ENCODE data around the gene CASKIN2. TPM values are rescaled to one million over a fixed set of nuclear protein-coding genes. Genes with fewer than 3 reads are reported as not detected.

The CASKIN2 gene
- total RNA-seq, 6 experiments from 2014 or later = 9.0 to 26.0 (median 12.0) TPM

GRCh38 chr17:75552425-75553294 is 37.3 kb upstream of the CASKIN2 start:
- Histone ChIP-seq H3K4me1 (peaks cover 0 to 21% (median 10%) of the 10 kb centered on the region in 4 donors), H3K27me3 (no peaks in the 10 kb centered on the region), H3K27ac (no peak overlapping the region), H3K9me3 (no peaks in the 10 kb centered on the region), H3K4me3 (no peak overlapping the region), H3K36me3 (no peaks in the 10 kb centered on the region)
- DNase-seq (no peak), ATAC-seq (no peak)
- intact Hi-C loops (cut with DNase I) = no loop called here
- TF ChIP-seq POLR2A (IDR thresholded peaks at IDR 0.05) (no peak), CTCF (IDR thresholded peaks at IDR 0.05) (no peak)
- WGBS (ENCODE audit: insufficient coverage, low coverage, low lambda C conversion rate, missing lambda C conversion rate) = 91% methylated on average over 10 of the region's 14 CpGs

- Histone ChIP-seq H3K27ac (no peak overlapping the region), H3K4me1 (peaks cover 0 to 10% (median 5%) of the 10 kb centered on the region in 4 donors), H3K9me3 (no peaks in the 10 kb centered on the region), H3K4me3 (no peak overlapping the region), H3K36me3 (no peaks in the 10 kb centered on the region), H3K27me3 (no peaks in the 10 kb centered on the region)
- intact Hi-C loops (cut with DNase I) = no loop called here
- DNase-seq = no peak
- TF ChIP-seq CTCF (IDR thresholded peaks at IDR 0.05) = no peak
- TF ChIP-seq POLR2A (IDR thresholded peaks at IDR 0.05) = no peak
- WGBS (ENCODE audit: insufficient coverage, low coverage, low lambda C conversion rate, missing lambda C conversion rate) = 83% methylated on average over 6 of the region's 7 CpGs
- ATAC-seq = no peak
These were observed 35.9 kb upstream of the CASKIN2 start for GRCh38 chr17:75551266-75551665.

- H3K4me3 ChIP-seq = no peak overlapping the region
- H3K4me1 ChIP-seq = no peaks in the 10 kb centered on the region
- no peaks in the 10 kb centered on the region for H3K27me3 ChIP-seq
- no peak overlapping the region for H3K27ac ChIP-seq
- DNase-seq = no peak
- peak in 2 of 4 donors; percentile 5 to 12 for ATAC-seq
- H3K36me3 ChIP-seq = no peaks in the 10 kb centered on the region
- intact Hi-C loops (cut with DNase I) = no loop called here
- WGBS (ENCODE audit: insufficient coverage, low coverage, low lambda C conversion rate, missing lambda C conversion rate) = 100% methylated on average over 3 of the region's 4 CpGs
- TF ChIP-seq POLR2A (IDR thresholded peaks at IDR 0.05) (no peak), CTCF (IDR thresholded peaks at IDR 0.05) (no peak)
- H3K9me3 ChIP-seq = no peaks in the 10 kb centered on the region
These were observed 34.8 kb upstream of the CASKIN2 start for GRCh38 chr17:75550139-75550465.

GRCh38 chr17:75549246-75550138 is 34.2 kb upstream of the CASKIN2 start:
- WGBS (ENCODE audit: insufficient coverage, low coverage, low lambda C conversion rate, missing lambda C conversion rate) = 70% methylated on average over 6 of the region's 22 CpGs
- intact Hi-C loops (cut with DNase I) = no loop called here
- no peak overlapping the region for H3K27ac ChIP-seq
- DNase-seq (peak in 1 of 3 donors; percentile 60), ATAC-seq (peak; percentile 46 to 72 (median 56))
- TF ChIP-seq POLR2A (IDR thresholded peaks at IDR 0.05) = no peak
- no peak for TF ChIP-seq CTCF (IDR thresholded peaks at IDR 0.05)
- no peaks in the 10 kb centered on the region for H3K4me1 ChIP-seq
- no peaks in the 10 kb centered on the region for H3K27me3 ChIP-seq
- no peak overlapping the region for H3K4me3 ChIP-seq
- no peaks in the 10 kb centered on the region for H3K36me3 ChIP-seq
- H3K9me3 ChIP-seq = no peaks in the 10 kb centered on the region
